Neutrophil (primary cell): ENCODE data around the gene SEPSECS.

ENCODE experiments used
- H3K27ac ChIP-seq: fragments of 200-600 bp; sonication (generic); 2 replicates; pipeline ENCODE4 v1.5.1; 2016; ENCODE audit warnings: mild to moderate bottlenecking, moderate library complexity
- H3K27me3 ChIP-seq: fragments of 200-600 bp; sonication (generic); 2 replicates; pipeline ENCODE4 v1.6.0; 2016; ENCODE audit warnings: mild to moderate bottlenecking
- H3K36me3 ChIP-seq: fragments of 200-600 bp; sonication (generic); 2 replicates; pipeline ENCODE4 v1.5.1; 2017
- H3K4me1 ChIP-seq, 2 experiments: fragments of 200-600 bp in 1 of 2; sonication (generic) in 1 of 2; 1 replicate in 1 of 2; 2 replicates in 1 of 2; pipeline versions ENCODE4 v1.5.1 to v1.6.1; 2013 to 2016; ENCODE audit warnings: low read depth in 1 of 2, low read length in 1 of 2, mild to moderate bottlenecking in 1 of 2, moderate library complexity in 1 of 2; ENCODE audit not compliant: control insufficient read depth in 1 of 2, insufficient read depth in 1 of 2
- H3K4me3 ChIP-seq, 2 experiments: fragments of 200-600 bp in 1 of 2; sonication (generic) in 1 of 2; 1 replicate in 1 of 2; 2 replicates in 1 of 2; pipeline ENCODE4 v1.5.1; 2013 to 2016; ENCODE audit warnings: low read depth in 1 of 2, low read length in 1 of 2, mild to moderate bottlenecking in 1 of 2, moderate library complexity in 1 of 2
- H3K9me3 ChIP-seq: fragments of 200-600 bp; sonication (generic); 2 replicates; pipeline ENCODE4 v1.5.1; 2016
- TF ChIP-seq, protein P1 (sequence below): fragments of 200-600 bp; sonication (generic); IDR thresholded peaks from 2 replicates; pipeline ENCODE4 v1.5.1; 2016; ENCODE audit warnings: antibody characterized with exemption

SEPSECS gene

DNA sequence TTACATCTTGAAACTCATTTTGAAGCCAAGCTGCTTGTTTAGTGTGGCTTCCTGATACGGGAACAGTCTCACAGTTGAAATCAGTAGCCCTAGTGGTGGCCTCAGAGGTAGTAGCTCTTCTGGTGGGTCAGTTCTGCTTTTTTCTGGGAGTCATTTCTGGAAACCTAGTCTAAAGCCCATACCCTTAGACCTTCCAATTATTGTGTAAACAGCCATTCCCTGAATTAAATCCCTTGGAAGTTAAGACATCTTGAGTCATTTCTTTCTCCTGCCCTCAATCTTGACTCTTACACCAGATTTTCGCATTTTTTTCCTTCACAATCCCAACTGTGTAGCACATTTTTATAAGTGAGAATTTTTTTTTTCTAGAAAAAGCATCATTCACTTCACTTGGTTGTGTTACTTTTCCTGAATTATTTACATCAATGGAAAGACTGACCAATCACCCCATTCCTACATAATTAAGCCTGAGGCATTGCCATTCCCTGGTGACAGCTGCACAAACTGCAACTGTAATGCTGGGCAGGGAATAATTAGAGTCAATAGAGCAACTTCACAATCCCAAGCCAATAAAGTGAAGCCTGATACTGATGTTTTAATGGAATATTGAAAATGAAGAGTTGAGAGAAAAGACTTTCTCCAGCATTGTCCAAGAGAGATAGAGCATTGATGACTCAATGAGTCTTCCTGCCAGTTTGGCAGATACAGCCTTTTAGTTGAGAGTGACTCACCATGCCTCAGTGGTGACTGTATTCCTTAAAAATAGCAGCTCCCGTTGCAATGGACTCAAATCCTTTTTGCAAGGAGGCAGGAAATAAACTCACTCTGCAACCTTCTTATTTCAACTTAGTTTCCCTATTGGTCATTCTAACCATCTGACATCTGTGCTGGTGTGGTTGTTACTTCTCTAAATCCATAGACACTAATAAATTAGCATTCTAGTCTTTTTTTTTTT, 13.0 kb upstream of the SEPSECS start:
- H3K4me3 ChIP-seq = no peak overlapping the region
- H3K36me3 ChIP-seq = peaks cover 11% of the 10 kb centered on the region
- H3K27me3 ChIP-seq = no peaks in the 10 kb centered on the region
- H3K9me3 ChIP-seq = no peaks in the 10 kb centered on the region
- H3K4me1 ChIP-seq = peaks cover 25 to 29% of the 10 kb centered on the region in 2 experiments
- peak overlapping the region; percentile 52 for H3K27ac ChIP-seq
- TF ChIP-seq, protein P1, sequence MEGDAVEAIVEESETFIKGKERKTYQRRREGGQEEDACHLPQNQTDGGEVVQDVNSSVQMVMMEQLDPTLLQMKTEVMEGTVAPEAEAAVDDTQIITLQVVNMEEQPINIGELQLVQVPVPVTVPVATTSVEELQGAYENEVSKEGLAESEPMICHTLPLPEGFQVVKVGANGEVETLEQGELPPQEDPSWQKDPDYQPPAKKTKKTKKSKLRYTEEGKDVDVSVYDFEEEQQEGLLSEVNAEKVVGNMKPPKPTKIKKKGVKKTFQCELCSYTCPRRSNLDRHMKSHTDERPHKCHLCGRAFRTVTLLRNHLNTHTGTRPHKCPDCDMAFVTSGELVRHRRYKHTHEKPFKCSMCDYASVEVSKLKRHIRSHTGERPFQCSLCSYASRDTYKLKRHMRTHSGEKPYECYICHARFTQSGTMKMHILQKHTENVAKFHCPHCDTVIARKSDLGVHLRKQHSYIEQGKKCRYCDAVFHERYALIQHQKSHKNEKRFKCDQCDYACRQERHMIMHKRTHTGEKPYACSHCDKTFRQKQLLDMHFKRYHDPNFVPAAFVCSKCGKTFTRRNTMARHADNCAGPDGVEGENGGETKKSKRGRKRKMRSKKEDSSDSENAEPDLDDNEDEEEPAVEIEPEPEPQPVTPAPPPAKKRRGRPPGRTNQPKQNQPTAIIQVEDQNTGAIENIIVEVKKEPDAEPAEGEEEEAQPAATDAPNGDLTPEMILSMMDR = no peak

DNA sequence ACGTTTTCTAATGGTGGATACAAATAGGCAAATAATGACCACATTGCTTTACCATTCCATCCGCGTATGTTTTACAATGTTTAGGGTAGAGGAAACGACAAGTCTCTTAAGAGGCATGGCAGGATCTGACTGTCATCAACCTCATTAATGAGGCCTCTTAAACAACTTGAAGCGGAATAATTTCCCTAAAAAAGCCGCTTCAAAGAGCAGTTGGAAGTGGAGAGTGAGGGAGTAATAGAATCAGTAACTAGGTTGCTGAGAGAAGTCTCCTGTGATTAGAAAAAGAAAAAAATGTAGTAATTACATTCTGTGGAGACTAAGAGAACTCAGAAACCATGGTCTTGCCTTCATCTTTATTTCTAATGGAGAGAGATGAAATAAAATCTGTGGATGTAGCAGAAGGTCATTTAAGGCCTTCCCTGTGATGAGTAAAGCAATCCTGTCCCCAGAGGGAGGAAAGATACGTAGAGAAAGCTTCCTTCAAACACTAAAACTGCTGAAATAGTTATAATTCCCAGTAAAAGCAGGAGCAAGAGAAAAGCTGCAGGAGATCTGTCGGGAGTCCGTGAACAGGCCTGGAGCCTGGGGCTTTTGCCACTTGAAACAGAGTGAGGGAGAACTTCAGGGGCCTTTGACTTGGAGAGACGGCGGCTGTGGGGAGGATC, 11.1 kb upstream of the SEPSECS start:
- peaks cover 37 to 43% of the 10 kb centered on the region in 2 experiments for H3K4me1 ChIP-seq
- TF ChIP-seq, protein P1 = no peak
- H3K27ac ChIP-seq = no peak overlapping the region

DNA sequence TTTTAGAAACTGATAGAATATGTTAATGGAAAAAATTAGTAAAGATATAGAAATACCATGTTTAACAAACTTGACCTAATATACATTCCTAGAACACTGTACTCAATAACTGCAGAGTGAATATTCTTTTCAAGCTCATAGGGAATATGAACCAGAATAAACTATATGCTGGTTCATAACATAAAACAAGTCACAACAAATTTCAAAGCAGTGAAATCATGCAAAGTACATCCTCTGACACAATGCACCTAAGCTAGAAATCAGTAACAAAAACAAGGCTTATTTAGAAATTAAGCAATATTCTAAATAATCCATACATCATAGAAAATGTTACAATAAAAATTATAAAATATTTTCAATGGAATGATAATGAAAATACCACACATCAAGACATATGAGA, 9.2 kb upstream of the SEPSECS start:
- TF ChIP-seq, protein P1 = no peak
- Histone ChIP-seq H3K27ac (no peak overlapping the region), H3K36me3 (peaks cover 11% of the 10 kb centered on the region), H3K9me3 (no peaks in the 10 kb centered on the region), H3K27me3 (no peaks in the 10 kb centered on the region), H3K4me3 (no peak overlapping the region), H3K4me1 (peaks cover 33 to 51% of the 10 kb centered on the region in 2 experiments)

More for the DNA sequence above, 11.1 kb upstream of the SEPSECS start:
- peaks cover 11% of the 10 kb centered on the region for H3K36me3 ChIP-seq
- no peaks in the 10 kb centered on the region for H3K9me3 ChIP-seq
- H3K4me3 ChIP-seq = no peak overlapping the region
- H3K27me3 ChIP-seq = no peaks in the 10 kb centered on the region

DNA sequence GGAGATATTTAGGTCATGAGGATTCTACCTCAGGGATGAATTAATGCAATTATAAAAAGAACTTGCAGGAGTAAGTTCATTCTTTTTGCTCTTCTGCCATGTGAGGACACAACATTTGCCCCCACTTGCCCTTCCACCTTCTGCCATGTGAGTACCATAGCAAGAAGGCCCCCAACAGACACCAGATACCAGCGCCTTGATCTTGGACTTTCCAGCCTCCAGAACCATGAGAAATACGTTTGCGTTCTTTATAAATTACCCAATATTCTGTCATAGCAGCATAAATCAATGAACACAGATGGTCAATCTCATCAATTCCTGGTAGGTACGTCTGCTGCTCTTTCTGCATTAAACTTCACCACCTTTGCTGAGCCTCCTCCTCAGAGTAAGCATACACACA, 5.7 kb upstream of the SEPSECS start:
- H3K4me3 ChIP-seq = no peak overlapping the region
- no peak overlapping the region for H3K27ac ChIP-seq
- H3K27me3 ChIP-seq = no peaks in the 10 kb centered on the region
- peaks cover 9% of the 10 kb centered on the region for H3K36me3 ChIP-seq
- H3K9me3 ChIP-seq = no peaks in the 10 kb centered on the region
- H3K4me1 ChIP-seq = peaks cover 42 to 65% of the 10 kb centered on the region in 2 experiments
- TF ChIP-seq, protein P1 = no peak

DNA sequence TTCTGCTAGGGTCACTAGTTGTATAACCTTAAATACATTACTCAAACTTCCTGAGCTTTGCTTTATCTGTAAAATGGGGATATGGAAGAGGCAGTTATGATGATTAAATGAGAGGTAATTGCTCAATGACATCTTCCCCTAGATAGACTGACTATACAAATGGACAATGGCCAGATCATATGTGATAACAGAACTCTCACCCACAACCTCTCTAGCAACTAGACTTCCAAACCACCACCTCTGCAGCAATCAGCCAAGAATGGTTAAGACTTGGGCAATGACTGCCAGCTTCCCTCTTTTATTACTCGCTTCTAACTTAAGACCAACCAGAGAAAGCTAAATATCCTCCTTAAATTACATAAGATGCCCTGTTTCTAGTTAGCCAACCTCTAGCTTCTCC, 2.9 kb upstream of the SEPSECS start:
- TF ChIP-seq, protein P1 = no peak
- peak overlapping the region in 1 of 2 experiments; percentile 20 for H3K4me3 ChIP-seq
- H3K27ac ChIP-seq = peak overlapping the region; percentile 95
- peaks cover 5% of the 10 kb centered on the region for H3K36me3 ChIP-seq
- peaks cover 60 to 83% of the 10 kb centered on the region in 2 experiments for H3K4me1 ChIP-seq
- no peaks in the 10 kb centered on the region for H3K9me3 ChIP-seq
- no peaks in the 10 kb centered on the region for H3K27me3 ChIP-seq
